GM13976 (cell line): ENCODE data around the gene TSPAN19.

Experiments
- DNase-seq: peaks from one replicate; pipeline ENCODE4 v3.0.0; 2012; ENCODE audit warnings: low spot score
- CTCF ChIP-seq: IDR thresholded peaks from 2 replicates; pipeline ENCODE4 v1.5.1; 2012; ENCODE audit warnings: borderline replicate concordance, mild to moderate bottlenecking; ENCODE audit not compliant: insufficient read depth; ENCODE audit errors: extremely low read depth, missing control alignments, control extremely low read depth
- in situ Hi-C: fragments of 300-500 bp; cut with MboI; formaldehyde crosslinking; loops from one replicate; pipeline ENCODE4 v1.12.0; 2022; ENCODE audit warnings: low sequenced_read_pairs, mixed read lengths, inconsistent platforms; ENCODE audit not compliant: unreplicated experiment

Gene TSPAN19

GRCh38 chr12:84986586-84986985, 49.5 kb downstream of the TSPAN19 start:
- DNase-seq: no peak
- no peak for TF ChIP-seq CTCF
- in situ Hi-C loops: no loop called here

DNA sequence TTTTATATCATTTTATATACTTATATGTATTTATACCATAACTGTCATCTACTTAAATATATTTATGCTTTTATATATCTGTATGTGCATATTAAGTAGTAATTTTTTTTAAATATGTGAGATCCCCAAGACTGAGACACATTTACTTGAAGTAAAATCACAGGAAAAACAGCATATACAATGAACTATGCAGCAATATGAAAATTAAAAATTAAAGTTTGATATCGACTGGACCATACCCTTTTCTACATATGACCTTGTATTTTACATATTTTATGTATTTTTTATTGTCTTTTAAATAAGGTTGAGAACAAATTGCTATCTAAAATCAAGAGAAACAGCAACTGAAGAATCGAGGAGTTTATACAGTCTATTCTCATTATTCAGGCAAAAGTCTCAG, 50.0 kb downstream of the TSPAN19 start:
- TF ChIP-seq CTCF: no peak
- no peak for DNase-seq
- in situ Hi-C loops: no loop called here

- in situ Hi-C loops: no loop called here
- TF ChIP-seq CTCF: no peak
- no peak for DNase-seq
Observed at GRCh38 chr12:84983289-84983688, 52.8 kb downstream of the TSPAN19 start.

DNA sequence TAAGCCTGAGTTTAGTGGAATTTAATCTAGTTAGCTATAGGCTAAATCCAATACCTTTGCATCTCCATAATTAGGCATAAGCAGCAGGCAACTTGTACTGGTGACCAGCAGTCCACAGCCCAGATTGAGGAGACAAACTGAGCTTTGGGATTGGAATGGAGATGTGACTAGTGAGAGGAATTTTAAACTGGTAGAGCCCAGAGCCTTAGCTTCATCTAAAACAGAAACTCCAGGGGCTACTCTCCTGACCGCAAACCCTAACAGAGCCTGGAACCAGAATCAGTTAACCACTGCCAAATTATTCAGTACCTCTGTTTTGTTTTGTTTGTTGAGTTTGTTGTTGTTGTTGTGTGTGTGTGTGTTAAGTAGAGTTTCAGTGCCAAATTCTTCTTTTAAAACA, 53.2 kb downstream of the TSPAN19 start:
- no peak for TF ChIP-seq CTCF
- DNase-seq: no peak
- in situ Hi-C loops: no loop called here

DNA sequence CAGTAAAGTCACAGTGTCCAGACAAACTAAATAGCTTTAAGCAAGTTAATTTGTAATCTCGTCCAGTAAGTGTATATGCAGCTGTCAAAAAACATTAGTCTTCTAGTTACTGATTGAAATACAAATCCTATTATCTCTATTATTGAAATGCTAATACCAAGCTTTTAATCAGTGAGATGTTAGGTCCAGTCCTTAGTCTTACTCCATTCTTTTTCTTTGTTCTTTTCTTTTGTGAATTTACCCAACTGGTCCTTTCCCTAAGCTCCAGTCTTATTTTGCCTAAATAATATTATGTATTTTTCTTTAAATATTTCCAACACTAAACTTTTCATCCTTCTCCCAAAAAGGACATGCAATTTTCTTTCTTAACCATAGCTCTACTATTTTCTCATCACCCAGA, 57.2 kb downstream of the TSPAN19 start:
- no peak for DNase-seq
- TF ChIP-seq CTCF: no peak
- in situ Hi-C loops: no loop called here

DNA sequence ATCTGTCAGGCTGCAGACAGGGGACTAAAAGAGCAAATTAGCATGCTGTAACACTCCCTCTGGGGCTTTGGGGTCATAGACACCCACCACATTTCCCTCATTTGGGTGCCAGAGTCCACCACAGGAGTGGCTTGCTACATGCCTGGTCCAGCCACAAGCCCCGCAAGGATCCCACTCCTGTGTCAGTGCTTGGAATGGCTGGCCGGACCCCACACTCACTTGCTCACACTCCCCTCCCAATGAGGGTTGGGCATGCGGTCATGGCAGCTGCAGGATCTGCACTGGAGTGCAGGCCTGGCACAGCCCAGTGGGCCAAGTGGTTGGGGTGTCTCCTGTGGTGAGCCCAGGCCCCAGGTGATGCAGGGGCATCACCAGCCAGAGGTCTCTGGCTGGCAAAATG, 59.9 kb downstream of the TSPAN19 start:
- DNase-seq: no peak
- in situ Hi-C loops: no loop called here
- no peak for TF ChIP-seq CTCF

- TF ChIP-seq CTCF: no peak
- DNase-seq: no peak
- in situ Hi-C loops: no loop called here
Observed at GRCh38 chr12:84974155-84974815, 61.8 kb downstream of the TSPAN19 start.
